HL-60 (cell line): ENCODE results near the gene DYNLL1.

Experiments
- DNase-seq, 2 experiments: peaks; one replicate each; pipeline ENCODE4 v3.0.0-alpha.2; 2010 to 2020; ENCODE audit warnings: low read depth in 1 of 2, low spot score in 1 of 2
- H3K27ac ChIP-seq: fragments of 250-450 bp; sonication (Bioruptor Pico); replicated peaks from 2 replicates; pipeline ENCODE4 v1.5.1; 2020; ENCODE audit warnings: mild to moderate bottlenecking, moderate library complexity
- H3K27me3 ChIP-seq: fragments of 250-450 bp; sonication (Bioruptor Pico); 2 replicates; pipeline ENCODE4 v1.5.1; 2021; ENCODE audit warnings: mild to moderate bottlenecking, moderate library complexity; ENCODE audit not compliant: insufficient read depth, poor library complexity, severe bottlenecking
- H3K4me3 ChIP-seq: replicated peaks from 2 replicates; pipeline ENCODE4 v1.5.1; 2011; ENCODE audit warnings: mild to moderate bottlenecking, control low read depth, low read length; ENCODE audit not compliant: insufficient read depth
- CTCF ChIP-seq: IDR thresholded peaks from one replicate; pipeline ENCODE4 v1.5.1; 2011; ENCODE audit warnings: low read length, control low read depth, inconsistent platforms; ENCODE audit not compliant: insufficient read depth
- GABPA ChIP-seq: IDR thresholded peaks from 2 replicates; pipeline ENCODE4 v1.6.1; 2012; ENCODE audit warnings: low read depth
- POLR2AphosphoS5 ChIP-seq: IDR thresholded peaks from 2 replicates; pipeline ENCODE4 v1.6.1; 2012; ENCODE audit warnings: low read depth
- REST ChIP-seq: IDR thresholded peaks from 2 replicates; pipeline ENCODE4 v1.6.1; 2012; ENCODE audit warnings: low read depth; ENCODE audit not compliant: insufficient replicate concordance
- SPI1 ChIP-seq: IDR thresholded peaks from 2 replicates; pipeline ENCODE4 v1.6.1; 2012; ENCODE audit warnings: low read depth, mild to moderate bottlenecking, borderline replicate concordance

Gene DYNLL1

GRCh38 chr12:120468325-120468820, 27.5 kb upstream of the DYNLL1 start:
- no peaks in the 10 kb centered on the region for H3K27me3 ChIP-seq
- H3K27ac ChIP-seq: peak overlapping the region; percentile 93
- TF ChIP-seq SPI1: peak; percentile 73
- TF ChIP-seq GABPA: no peak
- H3K4me3 ChIP-seq: peak overlapping the region; percentile 90
- peak in 1 of 2 experiments; percentile 80 for DNase-seq

GRCh38 chr12:120468821-120469449, 27.0 kb upstream of the DYNLL1 start:
- Histone ChIP-seq H3K4me3 (peak overlapping the region; percentile 90), H3K27ac (peak overlapping the region; percentile 93), H3K27me3 (no peaks in the 10 kb centered on the region)
- peak in 1 of 2 experiments; percentile 22 for DNase-seq
- TF ChIP-seq SPI1 (peak; percentile 60), REST (no peak), POLR2AphosphoS5 (no peak)

- DNase-seq: peak; percentile 93 to 96
- Histone ChIP-seq H3K27me3 (no peaks in the 10 kb centered on the region), H3K4me3 (peak within 1 kb of the TSS; percentile 90), H3K27ac (peak within 1 kb of the TSS; percentile 93)
- peak; percentile 88 for TF ChIP-seq CTCF
- TF ChIP-seq GABPA: 0 out of 2 replicates have a peak, but pooled peaks have one; percentile 35
- TF ChIP-seq POLR2AphosphoS5: peak; percentile 83
- TF ChIP-seq SPI1: peak; percentile 38; the same call in 1 of the 2 replicates
- no peak for TF ChIP-seq REST
These were observed 26.3 kb upstream of the DYNLL1 start, which contains the start of gene SRSF9 for GRCh38 chr12:120469450-120470149. TSS of gene SRSF9 (minus strand) at chr12:120469748. CDS start at chr12:120469609, 139 bp downstream.

- H3K27ac ChIP-seq: peak overlapping the region; percentile 55
- TF ChIP-seq CTCF (no peak), REST (no peak), GABPA (no peak), POLR2AphosphoS5 (no peak), SPI1 (no peak)
- peak in 1 of 2 experiments; percentile 10 for DNase-seq
These were observed 25.6 kb upstream of the DYNLL1 start for GRCh38 chr12:120470150-120470784.

More at GRCh38 chr12:120470150-120470784, 25.6 kb upstream of the DYNLL1 start:
- Histone ChIP-seq H3K4me3 (peak overlapping the region; percentile 90), H3K27me3 (no peaks in the 10 kb centered on the region)
